Measurements from ENCODE around the gene COL4A1.

Gene COL4A1

DNA sequence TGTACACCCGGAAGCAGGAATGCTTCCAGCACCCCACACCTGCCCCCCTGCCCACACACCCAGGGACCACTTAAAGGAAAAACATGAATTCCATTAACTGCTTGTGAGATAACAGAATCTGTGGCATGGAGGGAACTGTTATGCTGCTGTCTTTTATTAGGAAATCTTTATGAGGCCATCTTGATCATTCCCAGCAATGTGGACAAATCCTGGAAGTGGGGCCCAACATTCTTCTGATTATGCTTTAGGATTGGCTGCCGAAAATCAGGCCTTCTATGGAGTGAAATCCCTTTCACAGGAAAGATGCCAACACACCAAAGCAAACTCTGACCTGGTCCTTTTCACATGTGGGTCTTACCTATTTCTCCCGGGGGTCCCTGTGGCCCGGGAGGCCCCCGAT, 114.5 kb downstream of the COL4A1 start:
- no peak for DNase-seq (ENCODE audit: low spot score)

DNA sequence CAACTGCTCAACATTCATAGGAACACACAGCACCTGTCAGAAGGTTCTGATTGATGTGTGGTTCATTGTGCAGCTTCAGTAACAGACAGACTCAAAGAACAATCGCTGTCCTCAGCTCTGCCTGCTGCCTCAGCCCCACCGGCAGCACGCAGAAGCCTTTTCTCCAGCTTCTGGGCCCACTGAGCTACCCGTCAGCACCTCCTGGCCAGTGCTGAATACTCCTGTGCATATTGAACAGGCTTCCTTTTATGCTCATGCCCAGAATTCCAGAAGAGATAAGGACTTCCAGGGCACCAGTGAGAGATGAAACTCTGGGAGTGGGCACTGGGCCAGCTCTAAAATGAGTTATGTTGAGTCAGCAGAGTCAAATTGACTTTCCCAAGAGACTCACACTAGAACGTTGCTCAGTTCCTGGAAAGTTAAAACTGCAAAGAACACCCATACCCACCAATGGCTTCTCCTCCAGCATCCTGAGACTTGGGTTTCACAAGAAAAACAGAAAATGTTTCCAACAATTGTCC, 119.3 kb downstream of the COL4A1 start:
- no peak for DNase-seq (ENCODE audit: low spot score)

DNA sequence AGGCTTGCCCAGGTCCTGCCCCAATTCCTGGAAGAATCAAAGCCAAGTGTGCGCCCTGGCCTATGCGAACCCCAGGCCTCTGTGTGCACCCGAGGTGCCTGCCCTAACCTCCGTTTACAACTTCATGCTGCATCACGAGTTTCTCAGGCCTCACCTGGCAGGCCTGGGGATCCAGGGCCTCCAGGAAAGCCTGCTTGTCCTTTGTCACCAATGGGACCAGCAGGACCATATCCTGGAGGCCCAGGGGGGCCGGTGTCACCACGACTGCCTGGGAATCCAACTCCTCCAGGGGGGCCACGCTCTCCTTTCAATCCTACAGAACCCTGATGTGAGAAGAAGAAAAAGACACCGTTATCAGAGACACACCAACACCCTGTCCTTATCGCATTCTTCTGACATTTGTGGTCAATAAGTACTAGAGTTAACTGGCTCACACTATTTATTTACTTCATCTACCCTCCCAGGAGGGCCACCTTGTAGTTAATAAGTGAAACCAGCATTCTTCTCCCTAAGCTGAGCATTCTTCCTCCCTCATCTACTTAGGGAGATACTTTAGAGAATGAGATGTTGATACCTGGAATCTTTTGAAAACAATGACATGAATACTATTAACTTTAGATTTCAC, 120.6 kb downstream of the COL4A1 start:
- no peak for DNase-seq (ENCODE audit: low spot score)

DNA sequence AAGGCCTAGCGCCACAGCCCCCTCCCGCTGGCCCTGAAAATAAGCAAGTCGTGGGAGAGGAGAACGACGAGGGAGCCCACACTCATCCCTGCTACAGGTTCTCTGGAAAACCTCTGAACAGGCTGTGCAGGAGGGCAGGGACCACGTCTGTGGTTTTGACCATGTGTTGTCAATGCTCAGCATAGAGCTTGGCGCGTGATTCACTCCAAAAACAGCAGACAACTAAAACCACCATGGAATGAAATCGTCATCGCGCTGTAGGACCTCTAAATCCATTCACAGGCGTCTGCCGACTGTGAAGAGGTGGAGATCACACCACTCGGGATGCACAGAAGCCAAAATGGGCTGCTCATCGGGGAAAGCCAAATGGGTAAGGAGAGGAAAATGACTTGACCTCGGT, 121.3 kb downstream of the COL4A1 start:
- DNase-seq (ENCODE audit: low spot score), result no peak

DNA sequence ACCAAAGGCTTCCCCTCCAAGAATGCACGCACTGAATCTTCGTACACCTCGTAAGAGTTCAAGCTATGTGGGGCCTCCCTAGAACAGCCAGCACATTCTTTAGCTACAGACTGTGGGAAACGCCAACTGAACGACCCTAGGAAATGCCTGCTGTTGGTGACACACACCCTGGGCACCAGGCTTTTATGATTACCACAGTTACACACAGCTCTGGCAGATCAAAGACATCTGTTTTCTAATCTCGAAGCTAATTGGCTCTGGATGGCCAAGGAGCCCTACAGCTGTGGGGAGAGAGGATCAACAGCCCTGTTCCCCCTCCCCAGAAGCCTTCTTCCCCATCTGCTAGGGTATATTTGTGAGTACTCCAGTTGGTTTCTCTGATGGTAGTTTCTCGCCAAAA, 123.0 kb downstream of the COL4A1 start:
- DNase-seq (ENCODE audit: low spot score), result no peak

DNA sequence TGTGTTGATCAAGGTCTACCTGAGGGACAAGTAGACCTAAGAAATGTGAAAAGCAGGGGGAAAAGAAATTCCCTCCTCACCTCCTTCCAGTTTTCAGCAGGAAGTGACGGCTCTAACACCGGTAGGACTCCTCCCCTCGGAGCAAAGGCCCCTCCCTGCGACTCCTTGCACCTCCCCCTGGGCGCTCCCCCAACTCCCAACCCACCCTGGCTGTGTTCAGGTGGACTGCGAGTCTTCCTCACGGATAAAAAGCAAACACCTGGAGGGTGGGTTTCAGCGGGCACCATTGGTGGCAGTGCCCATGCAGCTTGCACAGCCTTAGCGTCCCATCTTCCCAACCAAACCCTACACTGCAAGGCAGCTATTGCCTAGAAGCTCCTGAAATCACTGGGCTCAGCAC, 124.5 kb downstream of the COL4A1 start:
- DNase-seq (ENCODE audit: low spot score), result no peak

DNA sequence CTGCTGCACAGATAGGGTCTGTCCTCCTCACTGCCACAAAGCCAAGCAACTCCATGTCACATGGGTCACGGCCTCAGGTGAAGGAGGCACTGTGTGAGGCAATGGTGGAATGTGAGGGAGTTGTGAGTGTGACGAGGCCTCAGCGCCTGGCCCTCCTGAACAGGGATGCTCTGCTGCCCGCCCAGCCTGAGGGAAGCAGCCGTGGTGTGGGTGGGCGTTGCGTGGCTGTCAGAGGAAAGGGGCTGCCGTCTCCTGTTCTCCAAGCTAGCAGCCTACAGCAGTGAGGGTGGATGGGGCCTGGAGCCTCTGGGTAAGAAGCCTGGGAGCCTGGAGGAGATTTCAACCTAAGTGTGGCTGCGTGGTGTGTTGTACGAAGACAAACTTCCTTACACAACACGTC, 125.0 kb downstream of the COL4A1 start:
- DNase-seq (ENCODE audit: low spot score), result no peak

DNA sequence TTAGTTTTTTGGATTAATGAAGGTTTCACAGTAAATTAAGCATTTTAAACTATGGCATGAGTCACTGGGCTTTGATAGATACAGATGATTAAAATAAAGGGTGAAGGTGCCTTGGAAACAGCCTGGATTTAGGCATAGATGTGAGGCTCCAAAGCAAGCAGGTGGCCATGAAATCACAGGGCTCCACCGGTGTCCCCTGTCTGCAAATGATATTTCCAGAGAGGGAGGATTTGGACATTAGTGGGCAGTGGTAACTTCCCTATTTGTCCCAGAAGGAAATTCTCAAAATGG, 127.2 kb downstream of the COL4A1 start:
- DNase-seq (ENCODE audit: low spot score), result no peak

DNA sequence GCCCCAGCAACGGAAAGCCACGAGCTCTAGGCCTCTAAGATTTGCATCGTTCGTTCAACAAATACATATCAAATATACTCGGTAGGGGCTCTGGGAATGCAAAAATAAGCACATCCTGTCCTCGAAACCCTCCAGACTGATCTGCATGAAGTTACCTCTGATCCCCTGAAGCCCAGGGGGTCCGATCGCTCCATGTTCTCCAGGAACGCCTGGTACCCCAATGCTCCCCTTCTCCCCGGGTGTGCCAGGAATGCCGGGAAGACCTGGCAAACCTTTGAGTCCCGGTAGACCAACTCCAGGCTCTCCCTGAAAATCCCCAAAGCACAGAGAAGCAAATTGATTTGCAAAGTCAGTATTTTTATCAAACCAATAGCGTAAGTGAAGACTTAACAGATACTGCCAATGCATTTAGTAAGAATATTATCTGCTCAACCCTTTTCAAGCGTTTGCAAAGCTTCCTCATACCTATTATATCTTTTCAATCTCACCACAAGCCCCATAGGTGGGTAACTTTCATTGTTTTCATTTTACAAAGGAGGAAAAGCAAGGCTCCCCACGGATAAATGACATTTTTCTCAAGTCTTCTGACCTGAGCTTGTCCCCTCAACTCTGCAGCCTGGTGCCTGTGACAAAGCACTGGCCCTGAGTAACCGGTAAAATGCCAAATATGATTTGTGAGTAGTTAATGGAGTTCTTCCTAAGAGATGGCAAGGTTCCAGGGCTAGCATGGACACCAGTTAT, 127.7 kb downstream of the COL4A1 start:
- DNase-seq (ENCODE audit: low spot score), result no peak

DNA sequence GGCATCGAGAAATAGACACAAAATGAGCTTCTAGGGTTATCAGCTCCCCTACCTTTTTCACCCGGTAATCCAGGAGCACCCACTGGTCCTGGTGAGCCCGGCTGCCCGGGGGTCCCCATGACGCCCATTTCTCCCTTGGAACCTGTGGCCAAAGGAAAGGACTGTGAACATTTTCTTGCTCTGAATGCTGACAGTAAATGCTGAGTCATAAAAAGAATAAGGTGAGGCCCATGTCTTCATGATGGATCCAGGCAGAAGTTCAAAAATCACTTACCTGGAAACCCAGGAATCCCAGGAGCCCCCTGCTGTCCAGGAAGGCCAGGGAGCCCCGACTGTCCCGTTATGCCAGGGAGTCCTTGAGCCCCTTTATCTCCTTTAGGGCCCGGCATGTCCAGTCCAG, 129.2 kb downstream of the COL4A1 start:
- DNase-seq (ENCODE audit: low spot score), result no peak

DNA sequence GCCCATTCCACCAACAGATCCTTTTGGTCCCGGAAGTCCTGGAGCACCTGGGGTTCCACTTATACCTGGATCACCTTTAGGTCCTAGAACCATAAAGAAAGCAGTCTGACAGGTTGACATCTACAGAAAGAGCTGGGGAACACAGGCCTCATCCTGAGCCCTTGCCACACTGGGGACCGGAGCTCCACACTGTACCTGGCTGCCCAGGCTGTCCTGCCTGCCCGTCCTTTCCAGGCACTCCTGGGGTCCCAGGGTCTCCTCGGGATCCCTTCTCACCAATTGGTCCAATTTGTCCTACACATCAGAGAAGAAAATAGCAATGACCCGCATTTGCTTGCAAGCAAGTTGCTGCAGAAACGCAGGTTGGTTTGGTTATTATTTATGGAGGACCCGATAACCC, 130.5 kb downstream of the COL4A1 start:
- no peak for DNase-seq (ENCODE audit: low spot score)

DNA sequence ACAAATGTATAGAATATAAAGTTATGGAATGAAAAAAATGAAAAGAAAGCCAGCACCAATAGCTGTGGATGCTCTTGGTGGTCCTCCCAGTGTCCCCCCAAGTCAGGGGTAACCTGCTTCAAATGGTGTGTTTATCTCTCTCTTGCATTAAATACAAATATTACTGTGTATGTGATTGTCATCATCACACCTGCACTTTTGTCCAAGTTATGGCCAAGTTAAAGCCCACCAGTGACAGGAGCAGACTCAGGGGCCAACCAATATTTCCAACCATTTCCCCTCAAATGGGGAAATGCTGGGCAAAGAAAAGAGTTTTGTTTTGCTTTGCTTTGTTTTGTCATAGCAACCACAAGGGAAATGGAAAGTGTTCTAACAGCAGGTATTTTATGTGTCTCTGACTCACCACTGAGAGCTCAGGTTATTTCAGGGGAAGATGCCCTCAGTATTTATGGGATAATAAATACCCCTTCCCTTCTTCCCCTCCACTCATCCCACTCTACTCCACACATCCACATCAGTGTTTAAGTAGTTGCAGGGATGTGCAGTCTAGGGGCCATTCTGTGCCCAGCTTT, 133.6 kb downstream of the COL4A1 start:
- DNase-seq (ENCODE audit: low spot score), result no peak

DNA sequence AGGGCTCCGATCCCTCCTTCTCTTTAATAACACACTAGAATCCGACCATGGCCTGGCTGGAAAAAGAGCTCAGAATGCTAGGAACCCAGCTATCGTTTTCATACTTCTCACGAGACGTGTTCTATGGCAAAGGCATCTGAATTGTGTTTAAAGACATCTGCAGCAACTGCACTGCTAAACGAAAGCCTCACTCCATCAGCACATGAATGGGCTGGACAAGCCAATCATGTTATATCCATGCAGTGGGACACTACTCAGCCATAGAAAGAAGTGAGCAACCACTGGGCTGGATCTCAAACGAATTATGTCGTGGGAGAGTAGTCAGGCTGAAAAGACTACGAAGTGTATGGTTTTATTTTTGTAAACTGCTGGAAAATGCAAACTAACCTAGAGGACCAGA, 136.1 kb downstream of the COL4A1 start:
- DNase-seq (ENCODE audit: low spot score), result no peak

DNA sequence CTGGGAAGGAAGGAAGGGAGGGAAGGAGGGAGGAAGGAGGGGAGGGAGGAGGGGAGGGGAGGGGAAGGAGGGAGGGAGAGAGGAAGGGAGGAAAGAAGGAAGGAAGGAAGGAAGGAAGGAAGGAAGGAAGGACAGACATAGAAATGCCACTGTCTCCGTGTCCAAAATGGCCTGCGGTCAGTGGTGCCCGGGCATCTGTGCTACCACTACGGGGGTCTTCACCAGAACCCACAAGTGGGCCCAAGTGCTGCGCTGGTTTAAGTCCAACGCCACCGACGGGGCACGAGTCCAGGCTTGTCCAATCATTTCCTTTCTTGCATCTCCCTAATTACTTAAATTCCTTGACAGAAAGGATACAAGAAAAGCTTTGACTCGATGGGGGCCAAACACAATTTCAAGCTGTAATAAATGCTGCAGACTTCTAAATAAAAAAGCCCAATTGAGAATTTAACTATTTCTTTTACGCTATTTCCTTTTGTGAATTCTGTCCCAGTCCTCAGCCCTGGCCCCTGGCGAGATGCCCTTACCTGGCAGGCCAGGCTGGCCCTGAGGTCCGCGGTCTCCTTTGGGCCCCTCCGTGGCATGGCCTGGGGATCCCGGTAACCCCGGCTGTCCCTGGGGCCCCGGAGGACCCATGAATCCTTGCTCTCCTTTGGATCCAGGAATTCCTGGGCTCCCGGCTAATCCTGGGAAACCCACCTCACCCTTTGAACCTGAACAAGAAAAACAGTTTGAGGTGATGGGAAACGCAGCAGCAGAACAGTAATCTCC, 136.8 kb downstream of the COL4A1 start:
- DNase-seq (ENCODE audit: low spot score), result no peak

DNA sequence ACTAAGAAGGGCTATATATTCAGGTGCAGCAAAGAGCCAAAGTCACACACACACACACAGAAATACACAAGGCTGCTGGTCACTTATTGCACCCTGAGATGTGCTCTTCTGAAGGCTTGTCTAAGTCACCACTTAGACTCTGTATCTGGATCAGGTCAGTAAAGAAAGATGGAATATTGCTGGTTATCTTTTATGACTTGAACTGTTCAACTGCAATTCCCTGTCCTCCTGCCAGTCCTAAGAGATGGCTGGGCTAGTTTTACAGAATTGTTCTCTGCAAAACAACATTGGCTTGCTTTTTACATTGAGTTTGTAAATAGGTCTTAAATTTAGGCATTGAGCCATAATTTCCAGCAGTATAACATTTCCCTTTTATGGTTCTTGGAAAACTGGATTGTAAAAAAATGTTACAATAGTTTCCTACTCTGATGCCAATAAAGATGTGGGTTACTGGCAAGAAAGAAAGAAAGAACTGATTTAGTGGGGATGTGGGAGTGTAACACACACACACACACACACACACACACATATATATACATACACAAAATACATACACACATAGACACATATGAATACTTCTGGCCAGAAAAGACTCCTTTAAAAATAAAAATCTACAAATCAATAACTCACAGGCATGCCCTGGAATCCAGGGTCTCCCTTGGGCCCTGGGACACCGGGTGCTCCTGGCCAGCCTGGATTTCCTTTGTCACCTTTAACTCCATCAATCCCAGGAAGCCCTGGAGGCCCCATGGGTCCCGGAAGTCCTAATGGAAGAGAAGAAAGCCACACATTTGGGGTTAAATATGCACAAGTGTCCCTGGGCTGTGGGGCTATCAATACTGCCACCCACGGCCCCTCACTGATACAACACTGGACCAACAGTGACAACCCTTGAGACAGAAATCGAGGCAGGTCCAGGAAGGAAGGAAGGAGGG, 137.7 kb downstream of the COL4A1 start:
- DNase-seq (ENCODE audit: low spot score), result no peak

DNA sequence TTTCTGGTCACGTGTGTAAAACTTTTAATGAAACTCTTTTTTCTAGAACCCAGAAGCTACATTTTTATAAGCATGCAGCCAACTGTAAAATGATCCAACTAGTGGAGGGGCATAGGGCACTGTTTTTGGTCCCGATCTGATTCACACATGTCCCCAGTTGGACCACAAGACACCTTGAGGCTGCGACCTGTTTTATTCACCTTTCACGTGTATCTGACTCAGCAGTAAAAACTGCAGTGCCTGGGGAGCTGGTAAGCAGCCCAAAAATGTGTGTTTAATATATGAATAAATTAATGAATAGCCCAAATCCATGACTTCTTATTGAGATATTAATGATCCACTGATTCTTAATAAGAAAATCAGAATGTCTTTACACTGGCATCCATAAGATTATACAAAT, 140.4 kb downstream of the COL4A1 start:
- no peak for DNase-seq (ENCODE audit: low spot score)

DNA sequence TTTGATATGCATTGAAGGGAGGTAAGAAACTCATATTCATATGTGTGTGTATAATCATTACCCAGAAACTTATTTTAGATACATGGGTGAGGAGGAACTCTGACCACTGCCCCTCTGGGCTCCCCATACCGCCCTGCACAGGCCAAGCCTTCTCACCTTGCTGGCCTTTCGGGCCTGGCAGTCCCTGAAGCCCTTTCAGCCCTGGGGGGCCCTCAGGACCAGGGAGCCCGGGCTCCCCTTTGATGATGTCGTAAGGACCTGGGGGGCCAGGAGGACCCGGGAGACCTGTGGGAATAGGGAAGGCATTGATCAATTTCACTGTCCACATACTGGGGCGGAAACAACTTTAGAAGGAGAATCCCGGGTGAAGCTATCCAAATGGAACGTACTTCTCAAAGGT, 142.3 kb downstream of the COL4A1 start:
- DNase-seq (ENCODE audit: low spot score), result no peak

DNA sequence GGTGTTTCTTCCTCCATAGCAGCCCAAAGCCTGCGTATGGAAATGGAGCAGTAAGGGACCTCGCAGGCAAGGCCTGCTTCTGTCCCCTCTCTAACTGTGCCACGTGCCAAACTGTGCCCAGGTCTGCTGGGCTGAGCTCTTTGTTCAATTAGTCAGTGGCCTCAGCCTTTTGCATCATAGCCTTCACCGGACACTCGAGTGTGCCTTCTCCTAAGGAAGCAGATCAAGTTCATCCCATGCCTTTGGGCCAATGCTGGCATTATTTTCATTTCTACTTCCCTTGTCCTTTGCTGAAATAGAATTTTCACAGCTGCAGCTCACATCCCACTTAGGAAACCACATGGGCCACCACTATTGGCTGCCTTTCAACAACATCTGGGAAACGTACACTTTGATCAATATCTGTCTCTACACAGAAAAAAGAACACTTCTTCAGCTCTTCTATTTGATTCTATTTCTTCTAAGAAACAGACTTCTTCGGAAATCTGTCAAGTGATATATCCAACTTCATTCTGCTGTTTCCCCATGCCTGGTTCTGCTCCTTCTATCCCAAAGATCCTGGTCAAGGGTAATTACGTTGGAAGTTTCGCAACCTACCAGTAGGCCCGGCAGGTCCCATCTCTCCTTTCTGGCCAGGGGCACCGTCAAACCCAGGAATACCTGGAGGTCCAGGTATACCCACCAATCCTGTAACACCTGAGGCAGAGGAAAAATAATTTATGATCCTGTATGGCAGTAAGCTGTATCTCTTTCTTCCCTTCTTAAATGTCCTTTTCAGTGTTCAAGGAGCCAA, 143.9 kb downstream of the COL4A1 start:
- DNase-seq (ENCODE audit: low spot score), result no peak

DNA sequence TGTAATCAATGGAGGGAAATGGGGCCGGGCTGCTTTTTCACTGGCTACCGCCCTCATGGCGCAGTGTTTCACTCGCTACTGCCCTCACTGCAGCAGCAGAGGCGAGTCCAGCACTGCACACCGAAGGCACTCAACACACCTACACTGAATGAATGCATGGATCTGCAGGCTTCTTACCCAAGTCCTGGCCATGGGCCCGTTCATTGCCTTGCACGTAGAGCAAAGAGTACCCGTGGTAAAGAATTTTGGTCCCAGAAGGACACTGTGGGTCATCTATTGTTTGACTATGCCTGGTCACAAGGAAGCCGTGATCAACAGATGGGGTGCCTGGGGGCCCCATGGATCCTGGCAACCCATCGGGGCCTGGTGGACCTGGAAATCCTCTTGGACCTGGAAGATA, 144.9 kb downstream of the COL4A1 start:
- DNase-seq (ENCODE audit: low spot score), result no peak

DNA sequence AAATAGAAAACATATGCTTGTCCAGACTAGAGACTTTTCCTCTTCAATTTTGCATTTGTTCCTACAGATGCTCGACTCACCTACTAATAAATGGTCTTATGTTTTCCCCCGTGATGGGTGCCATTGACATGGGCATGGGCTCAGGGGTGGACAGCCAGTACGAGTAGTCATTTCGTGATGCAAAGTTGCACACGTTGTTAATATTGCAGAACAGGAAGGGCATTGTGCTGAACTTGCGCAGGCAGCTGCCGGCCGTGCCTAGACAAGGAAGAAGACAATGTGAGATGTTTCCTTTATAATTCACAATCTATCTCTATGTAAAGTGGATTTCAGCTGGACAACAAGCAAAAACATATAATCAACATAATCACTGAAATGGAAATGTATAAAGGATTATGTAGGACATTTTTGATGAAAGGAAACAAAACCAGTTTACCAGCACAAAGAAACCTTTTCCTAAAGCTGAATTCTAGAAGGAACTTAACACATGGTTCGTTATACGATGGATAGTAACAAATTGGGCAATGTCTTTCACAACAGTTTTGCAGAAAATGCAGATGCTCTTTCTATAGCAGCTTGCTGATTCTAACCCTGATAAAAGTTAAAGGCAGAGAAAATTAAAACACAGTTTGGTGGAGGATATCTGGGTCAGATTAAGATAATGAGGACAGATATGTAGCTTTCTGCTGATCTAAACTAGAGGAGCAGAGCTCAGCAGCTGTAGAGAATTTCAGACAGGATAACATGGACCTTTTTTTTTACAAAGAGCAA, 145.7 kb downstream of the COL4A1 start:
- DNase-seq (ENCODE audit: low spot score), result no peak
